NCI-H146 treated with DMSO at 0.1 percent for 48 hours (cell line): Measurements from ENCODE around the gene PLIN4.

Source experiments
- DNase-seq: peaks from one replicate; lab custom pipeline; 2025; ENCODE audit not compliant: unreplicated experiment; lab: John Stamatoyannopoulos, UW

PLIN4 gene

DNA sequence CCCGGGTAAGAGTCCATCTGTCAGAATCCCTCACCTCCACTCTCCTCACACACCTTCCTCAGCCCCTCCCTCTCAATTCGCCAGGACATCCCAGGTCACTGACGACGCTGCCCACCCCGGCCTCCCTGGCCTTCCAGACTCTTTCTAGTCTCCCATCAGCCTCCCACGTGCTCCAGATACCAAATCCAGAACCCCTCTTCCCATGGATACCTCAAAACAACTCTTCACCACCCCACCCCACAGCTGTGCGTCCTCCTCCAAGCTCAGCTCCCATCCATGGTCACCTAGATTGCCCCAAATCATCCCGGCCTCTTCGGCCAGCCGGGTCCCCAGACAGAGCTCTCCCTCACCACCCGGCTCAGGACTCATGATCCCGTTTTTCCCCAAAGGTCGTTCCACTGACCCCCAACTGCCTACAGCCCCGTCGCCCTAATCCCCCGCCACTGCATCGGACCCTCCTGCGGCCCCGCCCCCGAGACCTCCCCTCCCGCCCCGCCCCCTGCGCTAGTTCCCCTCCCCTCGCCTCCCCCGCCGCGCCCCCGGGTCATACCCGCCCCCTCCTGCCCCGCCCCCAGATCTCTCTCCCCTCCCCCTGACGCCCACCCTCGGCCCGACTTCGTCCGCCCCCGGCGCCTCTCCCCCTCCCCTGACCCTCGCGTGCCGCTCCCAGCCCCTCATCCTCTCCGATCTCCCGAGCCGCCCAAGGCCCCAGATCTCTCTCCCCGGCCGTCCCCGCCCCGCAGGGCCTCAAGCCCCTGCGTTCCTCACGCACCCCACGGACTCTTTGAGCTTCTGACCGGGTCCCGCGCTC lies 61.2 kb downstream of the PLIN4 start:
- no peak for DNase-seq

DNA sequence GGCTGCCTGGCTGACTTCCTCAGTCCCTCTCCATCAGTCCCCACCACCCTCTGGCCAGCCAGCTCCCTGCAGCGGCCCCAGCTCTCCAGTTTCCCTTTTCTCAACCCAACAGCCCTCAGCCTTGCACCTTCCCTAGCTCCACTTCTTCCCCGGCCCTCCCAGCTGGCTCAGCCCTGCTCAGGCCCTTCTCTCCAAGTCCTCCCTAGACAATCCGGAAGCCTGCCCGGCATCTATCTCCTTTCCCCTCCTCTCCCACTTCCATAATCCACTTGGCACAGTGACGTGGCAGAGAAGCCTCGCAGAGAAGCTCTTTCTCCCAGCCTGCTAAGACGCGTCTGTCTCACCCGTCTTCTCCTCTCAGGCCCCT lies 61.8 kb downstream of the PLIN4 start:
- no peak for DNase-seq

DNA sequence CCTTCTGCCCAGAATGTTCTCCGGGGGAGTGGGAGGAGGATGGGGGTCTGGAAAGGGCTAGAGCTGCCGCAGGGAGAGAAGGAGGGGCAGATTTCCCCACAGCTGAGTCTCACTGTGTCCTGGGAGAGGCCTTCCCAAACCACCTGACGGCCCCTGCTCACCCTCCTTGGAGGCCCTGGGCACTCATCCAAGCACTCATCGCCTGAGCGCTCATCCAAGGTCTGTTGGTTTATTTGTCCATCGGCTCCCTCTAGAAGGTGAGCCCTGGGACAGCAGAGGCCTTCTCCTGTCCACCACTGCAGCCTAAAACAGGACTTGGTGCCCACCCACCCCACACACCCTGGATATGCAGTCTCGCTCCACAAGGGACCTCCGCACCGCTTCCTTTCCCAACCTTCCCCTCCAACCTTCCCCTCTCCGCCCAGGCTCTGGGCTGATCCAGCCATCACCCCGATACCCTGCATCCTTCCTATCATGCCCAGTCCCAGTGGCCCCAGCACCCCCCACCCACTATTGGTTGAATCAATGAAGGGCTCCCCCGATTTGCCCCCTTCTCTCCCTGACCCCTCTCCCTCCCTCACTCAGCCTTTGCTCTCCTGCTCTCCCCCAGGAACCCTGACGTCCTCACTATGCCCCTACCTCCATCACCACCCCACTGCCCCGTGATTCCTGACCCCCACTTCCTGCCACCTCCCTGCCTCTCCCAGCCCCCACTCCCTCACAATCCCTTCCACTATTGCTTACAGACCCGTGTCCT lies 62.4 kb downstream of the PLIN4 start:
- DNase-seq = no peak

DNA sequence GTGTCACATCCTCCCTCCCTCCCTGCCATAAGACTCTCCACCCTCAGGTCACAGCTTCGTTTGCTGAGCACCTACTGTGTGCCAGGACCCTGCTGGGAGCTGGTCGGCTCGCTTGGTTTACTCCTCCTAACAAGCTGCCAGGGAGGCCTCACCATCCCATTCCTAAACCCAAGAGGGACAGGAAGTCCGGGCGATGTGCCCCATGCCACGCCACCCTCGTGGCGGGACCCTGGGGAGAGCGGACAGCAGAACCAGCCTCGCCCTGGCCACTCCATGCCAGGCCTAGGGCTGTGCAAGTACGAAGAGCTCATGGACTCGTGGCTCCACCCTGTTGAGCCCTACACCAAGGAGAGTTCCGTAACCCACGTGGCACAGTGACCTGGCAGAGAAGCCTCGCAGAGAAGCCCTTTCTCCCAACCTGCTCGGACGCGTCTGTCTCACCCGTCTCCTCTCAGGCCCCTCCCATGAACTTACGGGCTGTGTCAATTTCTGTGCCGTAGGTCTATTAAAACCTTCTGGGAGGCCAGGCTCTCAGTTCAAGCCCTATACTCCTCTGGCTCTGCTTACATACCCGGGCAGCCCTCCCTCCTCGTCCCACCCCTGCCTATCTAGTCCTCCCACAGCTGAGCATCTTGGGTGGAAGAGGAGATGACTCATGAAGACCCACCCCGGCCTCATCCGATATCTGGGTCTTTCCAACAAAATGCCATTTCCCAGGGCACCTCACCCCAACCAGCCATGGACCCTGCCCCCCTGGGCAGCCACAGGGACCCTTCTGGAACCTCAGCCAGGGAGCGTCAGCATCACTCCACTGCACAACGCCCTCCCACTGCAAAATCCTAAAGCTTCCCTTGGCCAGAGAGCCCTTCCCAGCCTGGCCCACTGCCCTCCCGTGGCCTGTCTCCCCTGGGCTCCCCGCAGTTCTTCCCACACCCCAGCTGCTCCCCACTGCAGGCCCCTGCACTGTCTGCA lies 63.3 kb downstream of the PLIN4 start:
- no peak for DNase-seq

DNA sequence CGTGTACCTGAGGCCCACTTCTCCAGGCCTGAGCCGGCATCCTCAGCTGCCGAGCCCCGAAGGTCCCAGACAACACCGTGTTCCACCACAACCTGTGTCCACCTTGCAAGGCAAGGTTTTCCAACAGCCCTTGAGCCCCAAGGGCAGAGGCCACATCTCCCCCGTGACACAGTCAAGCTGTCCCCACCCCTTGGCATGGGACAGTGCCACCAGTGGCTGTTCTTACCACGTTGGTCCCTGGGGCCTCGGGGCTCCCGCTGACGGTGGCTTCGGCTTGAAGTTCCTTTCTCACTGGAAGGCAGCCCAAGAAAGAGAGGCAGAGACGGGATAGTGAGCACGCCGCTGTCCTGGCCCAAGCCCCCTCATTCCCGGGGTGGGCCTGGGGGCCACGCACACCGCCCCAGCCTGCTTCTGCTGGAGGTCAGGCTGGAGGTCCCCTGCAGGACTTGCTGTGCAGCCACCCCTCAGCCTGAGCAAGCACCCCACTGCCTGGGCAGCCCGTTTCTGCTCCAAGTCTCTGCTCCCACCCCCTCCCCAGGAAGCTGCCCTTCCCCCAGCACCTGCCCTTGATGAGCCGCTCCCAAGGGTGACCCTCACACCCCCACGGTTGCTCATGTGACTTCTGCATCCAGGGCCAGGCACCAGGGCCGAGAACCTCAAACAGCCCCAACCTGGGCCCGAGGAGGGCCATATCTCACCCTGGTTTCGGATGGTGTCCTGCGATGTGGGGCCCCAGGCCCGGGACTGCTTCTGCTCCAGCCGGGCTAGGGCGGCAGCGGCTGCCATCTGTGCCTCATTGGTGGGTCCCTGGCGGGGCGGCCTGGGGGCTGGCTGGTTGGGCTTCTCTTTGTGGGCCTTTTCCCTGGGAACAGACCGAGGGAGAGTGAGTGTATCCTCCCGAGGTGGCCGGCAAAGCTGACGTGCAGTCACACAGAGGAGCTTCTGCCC lies 64.8 kb downstream of the PLIN4 start:
- no peak for DNase-seq

DNA sequence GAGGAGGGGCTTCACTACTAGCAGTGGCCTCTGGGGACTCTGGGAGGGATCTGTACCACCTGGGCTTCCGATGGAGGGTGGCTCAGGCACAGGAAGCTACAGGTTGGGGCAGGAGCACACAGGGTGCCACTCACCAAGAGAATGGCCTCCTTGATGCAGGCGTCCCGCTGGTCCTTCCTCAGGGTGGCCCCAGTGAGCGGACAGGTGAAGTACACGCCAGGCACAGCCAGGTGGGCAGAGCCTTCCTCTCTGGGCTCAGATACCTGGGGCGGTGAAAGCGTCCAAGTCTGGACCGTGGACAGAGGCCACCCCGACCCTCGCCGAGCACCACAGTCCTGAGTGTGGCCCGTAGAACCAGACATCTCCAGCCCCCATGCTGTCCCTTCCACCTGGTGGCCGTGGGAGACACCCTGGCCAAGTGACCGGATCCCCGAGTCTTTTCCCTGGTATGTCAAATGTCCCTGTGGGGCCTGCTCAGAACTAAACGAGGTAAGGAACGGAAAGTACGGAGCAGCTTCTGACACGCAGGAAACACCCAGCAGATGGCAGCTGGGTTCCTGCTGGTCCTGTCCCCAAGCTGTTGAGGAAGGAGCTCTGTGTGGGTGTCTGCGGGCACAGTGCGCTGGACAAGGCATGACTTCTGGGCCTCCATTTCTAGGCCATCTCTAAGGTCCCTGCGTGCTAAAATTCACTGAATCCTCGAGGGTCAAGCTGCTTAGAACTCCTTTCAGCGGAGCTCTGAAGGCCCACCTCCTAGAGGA lies 65.9 kb downstream of the PLIN4 start:
- DNase-seq = no peak
